Stimulated activated CD4-positive, alpha-beta T cell treated with anti-CD3 and anti-CD28 coated beads, Interleukin-1b, Interleukin-23, amount 100 ng/mL, for 24 hours (primary cell): ENCODE data around the gene HJURP.

Experiments used
- DNase-seq, 4 experiments: peaks; one replicate each; pipeline ENCODE4 v3.0.0-alpha.2; 2020; ENCODE audit warnings: low read depth in 4 of 4, low spot score in 1 of 4

HJURP gene

DNA sequence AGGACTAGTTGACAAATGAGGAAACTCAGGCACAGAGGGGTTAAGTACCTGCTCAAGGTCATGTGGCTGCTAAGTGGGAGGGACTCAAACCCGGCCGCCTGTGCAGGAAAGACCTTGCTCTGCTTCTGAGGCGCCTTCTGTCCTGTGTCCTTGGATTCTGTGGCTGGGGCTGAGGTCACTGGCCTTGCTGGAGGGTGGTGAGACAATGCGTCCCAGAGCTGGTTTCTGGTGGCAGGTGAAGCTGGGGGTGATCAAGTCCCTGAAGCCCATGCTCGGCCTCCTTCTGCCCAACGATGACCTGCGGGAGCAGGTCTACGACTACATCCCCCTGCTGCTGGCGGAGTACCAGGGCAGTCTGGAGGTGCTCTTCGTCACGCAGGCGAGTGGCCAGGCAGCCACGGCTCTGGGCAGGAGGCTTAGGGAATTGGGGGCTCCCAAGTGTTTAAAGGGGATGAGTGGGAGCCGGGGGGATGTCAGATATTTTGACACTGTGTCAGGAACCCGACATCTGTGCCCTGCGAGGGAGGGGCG, 60.1 kb downstream of the HJURP start:
- no peak for DNase-seq

DNA sequence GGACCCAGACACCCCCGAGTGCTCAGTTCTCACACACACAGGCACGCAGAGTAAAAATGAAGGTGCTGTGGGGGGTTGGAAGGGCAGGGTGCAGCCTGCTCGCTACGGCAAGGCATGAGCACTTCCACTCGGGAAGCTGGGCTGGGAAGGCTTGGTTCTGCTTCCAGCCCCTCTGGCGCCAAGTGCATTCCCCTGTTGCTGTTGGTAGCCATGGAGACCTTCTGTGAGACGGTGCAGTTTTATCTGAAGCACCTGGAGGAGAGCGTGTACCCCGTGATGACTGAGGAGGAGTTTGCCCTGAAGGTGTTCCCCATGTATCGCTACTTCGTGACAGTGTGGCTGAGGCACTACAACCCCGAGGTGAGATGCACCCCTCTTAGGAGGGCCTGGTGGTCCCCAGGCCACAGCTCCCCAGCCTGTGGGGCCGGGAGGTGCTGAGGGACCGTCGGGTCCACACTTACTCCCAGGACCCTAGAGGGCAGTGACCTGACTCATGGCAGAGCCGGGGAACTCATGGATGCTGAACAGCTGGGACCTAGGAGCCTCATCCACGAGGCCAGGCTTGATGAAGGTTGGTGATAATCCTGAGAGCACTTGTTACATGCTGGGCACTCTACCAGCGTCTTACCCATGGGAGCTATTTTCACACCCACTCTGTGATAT, 60.7 kb downstream of the HJURP start:
- no peak for DNase-seq

DNA sequence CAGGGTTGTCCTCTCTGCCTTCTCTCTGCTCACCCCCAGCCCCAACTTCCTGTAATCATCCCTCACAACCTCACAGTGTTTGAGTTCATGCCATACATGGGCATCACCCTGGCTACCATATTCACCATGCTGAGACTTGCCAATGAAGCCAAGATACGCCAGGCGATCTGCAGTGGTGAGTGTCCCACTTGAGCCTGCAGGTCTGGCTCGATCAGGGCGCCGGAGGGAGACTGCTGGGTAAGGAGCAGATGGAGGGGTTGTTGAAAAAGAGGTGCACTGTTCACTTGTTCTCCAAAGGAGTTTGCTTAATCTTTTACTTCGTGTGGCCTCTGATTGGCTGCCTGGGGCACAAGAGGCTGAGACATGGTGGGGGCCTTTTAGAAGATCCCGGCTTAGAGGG, 61.6 kb downstream of the HJURP start:
- DNase-seq: no peak

DNA sequence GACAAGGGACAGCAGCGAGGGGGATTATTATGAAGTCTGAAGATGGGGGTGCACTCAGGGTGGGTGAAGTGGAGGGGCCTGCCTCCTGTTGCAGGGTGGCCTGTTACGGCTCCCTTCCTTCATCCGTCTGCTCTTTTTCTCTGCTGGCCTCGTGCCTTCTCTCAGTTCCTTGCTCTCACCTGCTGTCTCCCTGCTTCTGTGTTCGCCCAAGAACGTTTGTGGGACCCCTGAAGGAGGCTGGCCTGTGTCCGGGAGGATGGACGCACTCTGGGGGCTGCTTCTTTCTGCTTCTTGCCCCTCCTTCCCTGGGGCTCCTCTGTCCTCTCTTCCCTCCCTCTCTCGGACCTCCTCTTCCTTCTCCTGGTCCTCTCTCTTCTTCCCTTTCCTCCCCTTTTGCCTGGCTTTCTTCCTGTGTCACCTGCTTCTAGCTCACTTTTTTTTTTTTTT, 62.4 kb downstream of the HJURP start:
- no peak for DNase-seq

DNA sequence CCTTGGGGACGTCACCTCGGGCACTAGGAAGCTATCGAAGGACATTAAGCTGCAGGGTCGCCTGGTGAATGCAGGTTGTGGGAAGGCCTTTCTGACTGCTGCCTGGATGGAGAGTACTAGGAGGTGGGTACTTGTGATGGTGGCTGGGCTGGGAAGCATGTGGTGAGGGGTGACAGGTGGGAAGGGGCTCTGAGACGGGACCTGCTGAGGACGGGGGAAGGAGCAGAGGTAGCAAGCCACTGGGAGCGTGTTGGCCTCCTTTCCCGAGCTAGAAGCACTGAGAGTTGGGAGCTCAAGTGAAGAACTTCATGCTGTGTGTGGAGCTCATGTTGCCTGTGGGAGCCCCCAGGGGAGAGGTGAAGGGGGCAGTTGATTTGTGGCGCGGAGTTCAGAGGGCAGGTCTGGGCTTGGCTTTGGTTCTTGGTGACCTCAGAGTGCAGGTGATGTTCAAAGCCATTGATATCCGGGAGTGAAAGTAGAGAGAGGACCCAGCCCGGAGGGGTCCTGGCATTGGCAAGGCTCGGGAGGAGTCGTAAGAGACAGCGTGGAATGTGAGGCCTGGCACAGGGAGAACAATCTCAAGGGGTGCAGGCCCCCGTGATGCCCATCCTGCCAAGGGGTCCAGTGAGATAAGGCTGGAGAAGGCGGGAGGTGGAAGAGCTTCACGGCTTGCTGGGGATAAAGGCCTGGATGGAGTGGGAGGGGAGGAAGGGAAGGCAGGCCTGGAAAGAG, 63.0 kb downstream of the HJURP start:
- no peak for DNase-seq

DNA sequence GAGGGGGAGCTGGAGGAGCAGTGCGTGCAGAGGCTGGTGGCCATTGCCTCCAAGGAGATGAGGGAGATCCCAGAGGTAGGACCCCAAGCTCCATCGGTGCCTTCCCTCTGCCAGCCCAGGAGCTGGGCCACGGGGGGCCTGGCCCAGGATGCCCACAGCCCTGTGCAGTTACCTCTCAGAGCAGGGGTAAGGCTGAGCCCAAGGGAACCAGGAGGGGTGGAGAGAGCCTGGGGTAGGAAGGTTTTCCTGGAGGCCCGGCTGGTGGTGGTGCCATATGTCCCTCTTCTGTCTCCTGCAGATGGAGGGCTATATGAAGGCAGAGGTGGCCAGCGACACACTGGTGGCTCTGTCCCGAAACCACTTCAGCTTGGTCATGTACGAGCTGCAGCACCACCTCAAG, 64.8 kb downstream of the HJURP start:
- DNase-seq: no peak
